GM11168 (cell line): ENCODE measurements around the gene RENBP.

Source experiments
- in situ Hi-C: fragments of 300-500 bp; cut with MboI; formaldehyde crosslinking; loops from one replicate; pipeline ENCODE4 v1.12.0; 2022; ENCODE audit warnings: low sequenced_read_pairs; ENCODE audit not compliant: unreplicated experiment

Gene RENBP

GRCh38 chrX:153971450-153972367 lies 27.3 kb upstream of the RENBP start, which contains the start of gene HCFC1:
HCFC1 (minus strand) TSS chrX:153971818; CDS start chrX:153970840, 978 bp downstream.
- in situ Hi-C loops: no loop called here

GRCh38 chrX:153971124-153971449 lies 26.6 kb upstream of the RENBP start:
- in situ Hi-C loops: no loop called here

- in situ Hi-C loops: no loop called here
Observed at GRCh38 chrX:153970357-153971123, 26.1 kb upstream of the RENBP start.

- in situ Hi-C loops: no loop called here
Observed at GRCh38 chrX:153969904-153970356, 25.5 kb upstream of the RENBP start.

GRCh38 chrX:153969125-153969903 lies 24.9 kb upstream of the RENBP start:
- in situ Hi-C loops: no loop called here

- in situ Hi-C loops: no loop called here
Observed at GRCh38 chrX:153968754-153969124, 24.3 kb upstream of the RENBP start.

- in situ Hi-C loops: no loop called here
Observed at GRCh38 chrX:153968255-153968654, 23.8 kb upstream of the RENBP start.

- in situ Hi-C loops: no loop called here
Observed at GRCh38 chrX:153967536-153968224, 23.2 kb upstream of the RENBP start.

- in situ Hi-C loops: no loop called here
Observed at GRCh38 chrX:153966841-153967535, 22.5 kb upstream of the RENBP start.

GRCh38 chrX:153966283-153966688 lies 21.8 kb upstream of the RENBP start:
- in situ Hi-C loops: no loop called here

- in situ Hi-C loops: no loop called here
Observed at GRCh38 chrX:153965406-153965805, 21.0 kb upstream of the RENBP start.

- in situ Hi-C loops: no loop called here
Observed at GRCh38 chrX:153964105-153964504, 19.7 kb upstream of the RENBP start.

GRCh38 chrX:153963546-153963945 lies 19.1 kb upstream of the RENBP start:
- in situ Hi-C loops: no loop called here

GRCh38 chrX:153961292-153961691 lies 16.8 kb upstream of the RENBP start:
- in situ Hi-C loops: no loop called here

GRCh38 chrX:153960786-153961185 lies 16.3 kb upstream of the RENBP start:
- in situ Hi-C loops: no loop called here

- in situ Hi-C loops: no loop called here
Observed at GRCh38 chrX:153960077-153960476, 15.6 kb upstream of the RENBP start.

GRCh38 chrX:153959649-153960048 lies 15.2 kb upstream of the RENBP start:
- in situ Hi-C loops: no loop called here

GRCh38 chrX:153958605-153959004 lies 14.2 kb upstream of the RENBP start:
- in situ Hi-C loops: no loop called here

- in situ Hi-C loops: no loop called here
Observed at GRCh38 chrX:153957224-153957623, 12.8 kb upstream of the RENBP start.
